ENCODE measurements around the gene NDUFAF2. TPM values are rescaled to one million over a fixed set of nuclear protein-coding genes. Genes with fewer than 3 reads are reported as not detected.

NDUFAF2 gene
- total RNA-seq, 3 donors from 2014 or later (not counting 1 experiment from before 2014, with no cell fraction given), result 5.6 to 7.6 (median 7.0) TPM

DNA sequence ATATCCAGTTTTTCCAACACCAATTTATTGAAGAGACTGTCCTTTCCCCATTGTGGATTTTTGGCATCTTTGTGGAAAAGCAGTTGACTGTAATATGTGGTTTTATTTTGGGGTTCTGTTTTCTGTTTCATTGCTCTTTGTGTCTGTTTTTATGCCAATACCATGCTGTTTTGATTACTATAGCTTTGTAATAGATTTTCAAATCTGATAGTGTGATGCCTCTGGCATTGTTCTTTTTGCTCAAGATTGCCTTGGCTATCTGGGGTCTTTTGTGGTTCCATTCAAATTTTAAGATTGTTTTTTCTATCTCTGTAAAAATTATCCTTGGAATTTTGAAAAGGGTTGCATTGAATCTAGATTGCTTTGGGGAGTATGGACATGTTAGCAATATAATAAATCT is 99.5 kb downstream of the NDUFAF2 start:
- H3K4me3 ChIP-seq (ENCODE audit: low read length), result no peak overlapping the region
- no peaks in the 10 kb centered on the region for H3K4me1 Mint-ChIP-seq
- H3K27me3 Mint-ChIP-seq (ENCODE audit: low read depth in 2 of 2), result no peaks in the 10 kb centered on the region
- ATAC-seq (no peak), DNase-seq (no peak)
- no peak overlapping the region for H3K4me3 Mint-ChIP-seq
- no peaks in the 10 kb centered on the region for H3K36me3 ChIP-seq (ENCODE audit: control insufficient read depth, insufficient read depth, low read length)
- peak overlapping the region in 1 of 2 donors; percentile 63 for H3K27ac Mint-ChIP-seq
- intact Hi-C loops (cut with micrococcal nuclease), result no loop called here
- no peaks in the 10 kb centered on the region for H3K27me3 ChIP-seq (ENCODE audit: control insufficient read depth, insufficient read depth, low read length)
- no peaks in the 10 kb centered on the region for H3K9me3 Mint-ChIP-seq
- H3K27ac ChIP-seq (ENCODE audit: low read length), result no peak overlapping the region
- H3K4me1 ChIP-seq (ENCODE audit: control insufficient read depth, insufficient read depth, low read length), result no peaks in the 10 kb centered on the region
- no peaks in the 10 kb centered on the region for H3K9me3 ChIP-seq (ENCODE audit: control insufficient read depth, insufficient read depth, low read length)
- TF ChIP-seq, protein P1, sequence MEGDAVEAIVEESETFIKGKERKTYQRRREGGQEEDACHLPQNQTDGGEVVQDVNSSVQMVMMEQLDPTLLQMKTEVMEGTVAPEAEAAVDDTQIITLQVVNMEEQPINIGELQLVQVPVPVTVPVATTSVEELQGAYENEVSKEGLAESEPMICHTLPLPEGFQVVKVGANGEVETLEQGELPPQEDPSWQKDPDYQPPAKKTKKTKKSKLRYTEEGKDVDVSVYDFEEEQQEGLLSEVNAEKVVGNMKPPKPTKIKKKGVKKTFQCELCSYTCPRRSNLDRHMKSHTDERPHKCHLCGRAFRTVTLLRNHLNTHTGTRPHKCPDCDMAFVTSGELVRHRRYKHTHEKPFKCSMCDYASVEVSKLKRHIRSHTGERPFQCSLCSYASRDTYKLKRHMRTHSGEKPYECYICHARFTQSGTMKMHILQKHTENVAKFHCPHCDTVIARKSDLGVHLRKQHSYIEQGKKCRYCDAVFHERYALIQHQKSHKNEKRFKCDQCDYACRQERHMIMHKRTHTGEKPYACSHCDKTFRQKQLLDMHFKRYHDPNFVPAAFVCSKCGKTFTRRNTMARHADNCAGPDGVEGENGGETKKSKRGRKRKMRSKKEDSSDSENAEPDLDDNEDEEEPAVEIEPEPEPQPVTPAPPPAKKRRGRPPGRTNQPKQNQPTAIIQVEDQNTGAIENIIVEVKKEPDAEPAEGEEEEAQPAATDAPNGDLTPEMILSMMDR (IDR thresholded peaks at IDR 0.05), result no peak
- H3K36me3 Mint-ChIP-seq, result no peaks in the 10 kb centered on the region

DNA sequence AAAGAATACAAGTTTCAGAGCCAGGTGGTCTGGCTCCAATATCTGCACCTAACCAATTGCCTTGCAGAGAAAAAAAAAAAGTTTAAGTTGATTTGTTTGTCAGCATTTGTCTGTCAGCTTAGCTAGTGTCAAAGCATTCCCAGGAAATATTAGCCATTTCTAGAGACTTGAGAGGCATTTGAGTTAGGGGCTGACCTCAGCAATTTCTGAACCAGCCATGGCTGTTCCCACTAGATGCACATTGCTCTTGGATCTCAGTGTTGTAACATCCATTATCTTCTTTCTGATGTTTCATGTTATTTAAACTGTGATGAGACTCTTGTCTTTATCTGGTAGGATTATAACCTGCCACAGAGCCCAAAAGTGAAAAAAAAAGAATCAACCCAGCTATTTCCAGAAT is 102.3 kb downstream of the NDUFAF2 start:
- intact Hi-C loops (cut with micrococcal nuclease), result no loop called here
- H3K9me3 ChIP-seq (ENCODE audit: control insufficient read depth, insufficient read depth, low read length), result no peaks in the 10 kb centered on the region

DNA sequence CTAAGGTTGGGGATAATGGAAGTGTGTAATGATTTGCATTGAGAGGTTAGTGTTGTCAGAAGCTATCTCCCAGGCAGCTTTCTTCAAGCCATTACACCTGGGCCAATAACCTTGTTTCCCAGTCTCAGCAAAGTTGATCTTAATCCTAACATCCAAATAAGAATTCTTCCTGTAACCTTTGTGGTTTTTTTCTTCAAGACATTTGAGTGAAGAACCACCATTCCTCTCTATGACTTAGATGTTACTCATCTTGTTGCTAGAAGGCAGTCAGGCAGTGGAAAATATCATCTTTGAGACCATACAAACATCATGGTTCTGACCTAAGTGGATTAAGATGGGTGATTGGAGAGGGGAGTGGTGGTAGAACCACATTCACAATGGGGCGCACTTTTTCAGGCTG is 103.5 kb downstream of the NDUFAF2 start:
- 0% methylated on average over 1 of the region's 1 CpG for WGBS (ENCODE audit: insufficient coverage)

More for the DNA sequence above, 102.3 kb downstream of the NDUFAF2 start:
- no peak for DNase-seq
- H3K27ac ChIP-seq (ENCODE audit: low read length), result no peak overlapping the region
- H3K4me1 ChIP-seq (ENCODE audit: control insufficient read depth, insufficient read depth, low read length), result no peaks in the 10 kb centered on the region
- no peaks in the 10 kb centered on the region for H3K36me3 ChIP-seq (ENCODE audit: control insufficient read depth, insufficient read depth, low read length)
- Mint-ChIP-seq H3K36me3 (no peaks in the 10 kb centered on the region), H3K4me1 (no peaks in the 10 kb centered on the region), H3K9me3 (no peaks in the 10 kb centered on the region), H3K27ac (no peak overlapping the region), H3K4me3 (no peak overlapping the region), H3K27me3 (ENCODE audit: low read depth in 2 of 2) (no peaks in the 10 kb centered on the region)
- ATAC-seq, result no peak
- no peaks in the 10 kb centered on the region for H3K27me3 ChIP-seq (ENCODE audit: control insufficient read depth, insufficient read depth, low read length)
- TF ChIP-seq, protein P1 (IDR thresholded peaks at IDR 0.05), result no peak
- no peak overlapping the region for H3K4me3 ChIP-seq (ENCODE audit: low read length)

DNA sequence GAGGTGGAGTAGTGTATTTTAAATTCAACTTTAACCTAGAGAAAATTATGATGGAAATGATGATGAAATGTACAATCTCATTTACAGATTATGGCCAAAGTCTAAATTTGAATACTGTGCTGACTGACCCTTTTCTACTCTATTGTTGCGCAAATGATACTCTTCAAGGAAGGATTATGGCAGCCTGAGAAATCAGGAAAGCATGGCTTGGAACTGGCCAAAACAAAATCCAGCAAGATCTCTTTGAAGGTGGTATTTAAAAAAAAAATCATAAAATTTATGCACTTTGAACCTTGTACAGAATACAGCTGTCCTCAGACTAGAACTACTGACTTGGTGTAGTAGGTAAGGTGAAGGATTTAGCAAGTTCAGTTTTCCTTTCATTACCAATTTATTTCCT is 105.3 kb downstream of the NDUFAF2 start:
- no peaks in the 10 kb centered on the region for H3K36me3 ChIP-seq (ENCODE audit: control insufficient read depth, insufficient read depth, low read length)
- H3K27ac Mint-ChIP-seq, result no peak overlapping the region
- ATAC-seq, result no peak
- intact Hi-C loops (cut with micrococcal nuclease), result no loop called here
- no peaks in the 10 kb centered on the region for H3K36me3 Mint-ChIP-seq
- DNase-seq, result no peak
- no peaks in the 10 kb centered on the region for H3K9me3 Mint-ChIP-seq
- no peaks in the 10 kb centered on the region for H3K4me1 Mint-ChIP-seq
- WGBS (ENCODE audit: insufficient coverage), result 100% methylated on average over 1 of the region's 1 CpG
- no peaks in the 10 kb centered on the region for H3K27me3 Mint-ChIP-seq (ENCODE audit: low read depth in 2 of 2)
- H3K27me3 ChIP-seq (ENCODE audit: control insufficient read depth, insufficient read depth, low read length), result no peaks in the 10 kb centered on the region
- no peak overlapping the region for H3K27ac ChIP-seq (ENCODE audit: low read length)
- no peaks in the 10 kb centered on the region for H3K9me3 ChIP-seq (ENCODE audit: control insufficient read depth, insufficient read depth, low read length)
- TF ChIP-seq, protein P1 (IDR thresholded peaks at IDR 0.05), result no peak
- no peak overlapping the region for H3K4me3 ChIP-seq (ENCODE audit: low read length)
- no peak overlapping the region for H3K4me3 Mint-ChIP-seq
- no peaks in the 10 kb centered on the region for H3K4me1 ChIP-seq (ENCODE audit: control insufficient read depth, insufficient read depth, low read length)

More for the DNA sequence above, 103.5 kb downstream of the NDUFAF2 start:
- no peaks in the 10 kb centered on the region for H3K9me3 Mint-ChIP-seq
- DNase-seq, result no peak
- no peaks in the 10 kb centered on the region for H3K36me3 Mint-ChIP-seq
- H3K4me3 Mint-ChIP-seq, result no peak overlapping the region
- no peaks in the 10 kb centered on the region for H3K4me1 Mint-ChIP-seq
- Histone ChIP-seq H3K9me3 (ENCODE audit: control insufficient read depth, insufficient read depth, low read length) (no peaks in the 10 kb centered on the region), H3K36me3 (ENCODE audit: control insufficient read depth, insufficient read depth, low read length) (no peaks in the 10 kb centered on the region), H3K27ac (ENCODE audit: low read length) (no peak overlapping the region), H3K4me3 (ENCODE audit: low read length) (no peak overlapping the region), H3K27me3 (ENCODE audit: control insufficient read depth, insufficient read depth, low read length) (no peaks in the 10 kb centered on the region), H3K4me1 (ENCODE audit: control insufficient read depth, insufficient read depth, low read length) (no peaks in the 10 kb centered on the region)
- ATAC-seq, result no peak
- TF ChIP-seq, protein P1 (IDR thresholded peaks at IDR 0.05), result no peak
- no peaks in the 10 kb centered on the region for H3K27me3 Mint-ChIP-seq (ENCODE audit: low read depth in 2 of 2)
- intact Hi-C loops (cut with micrococcal nuclease), result no loop called here
- H3K27ac Mint-ChIP-seq, result no peak overlapping the region

Measured in natural killer cell (primary cell).